HepG2 (cell line): ENCODE results near the gene INO80E. TPM values are rescaled to one million over a fixed set of nuclear protein-coding genes. Genes with fewer than 3 reads are reported as not detected.

Experiments used
- CBX2 ChIP-seq, 2 experiments: fragments of 200-600 bp in 1 of 2; sonication (generic); formaldehyde crosslinking in 1 of 2; IDR thresholded peaks; 2 replicates each; pipeline versions ENCODE4 v1.7.0 to v1.8.1; 2018 to 2022; ENCODE audit warnings: low read depth in 2 of 2, low read length in 1 of 2, mild to moderate bottlenecking in 1 of 2, missing genetic modification reagents in 1 of 2
- CCDC6 ChIP-seq: sonication (generic); formaldehyde crosslinking; IDR thresholded peaks from 2 replicates; pipeline ENCODE4 v1.8.1; 2022; ENCODE audit warnings: mild to moderate bottlenecking, missing genetic modification reagents, moderate library complexity
- FOXM1 ChIP-seq: sonication (generic); formaldehyde crosslinking; IDR thresholded peaks from 2 replicates; pipeline ENCODE4 v1.5.0; 2020; ENCODE audit warnings: missing genetic modification reagents
- MXI1 ChIP-seq: IDR thresholded peaks from 3 replicates; pipeline ENCODE4 v1.6.1; 2012; ENCODE audit warnings: low read depth, low read length, inconsistent platforms, borderline replicate concordance
- NFE2L1 ChIP-seq: sonication (generic); formaldehyde crosslinking; IDR thresholded peaks from 2 replicates; pipeline ENCODE4 v1.4.0; 2020; ENCODE audit warnings: missing genetic modification reagents, mild to moderate bottlenecking, borderline replicate concordance
- NFIB ChIP-seq: sonication (generic); formaldehyde crosslinking; IDR thresholded peaks from 2 replicates; pipeline ENCODE4 v1.9.0; 2021; ENCODE audit warnings: missing genetic modification reagents, mild to moderate bottlenecking, borderline replicate concordance
- NFYB ChIP-seq: sonication (generic); formaldehyde crosslinking; IDR thresholded peaks from 2 replicates; pipeline ENCODE4 v1.4.0; 2020; ENCODE audit warnings: missing genetic modification reagents
- POLR2AphosphoS5 ChIP-seq: IDR thresholded peaks from 2 replicates; pipeline ENCODE4 v1.6.1; 2012; ENCODE audit warnings: low read depth, low read length
- SRSF1 ChIP-seq: fragments of 200-400 bp; formaldehyde crosslinking; optimal IDR thresholded peaks from 2 replicates; pipeline ENCODE3; 2017; ENCODE audit warnings: mild to moderate bottlenecking, low read depth, low read length, moderate library complexity
- ZKSCAN1 ChIP-seq: fragments of 150-350 bp; IDR thresholded peaks from 2 replicates; pipeline ENCODE4 v1.6.1; 2014; ENCODE audit warnings: low read length
- ZNF17 ChIP-seq: sonication (generic); formaldehyde crosslinking; IDR thresholded peaks from 2 replicates; pipeline ENCODE4 v1.5.0; 2020; ENCODE audit warnings: mild to moderate bottlenecking, missing genetic modification reagents
- ZNF318 ChIP-seq: sonication (generic); formaldehyde crosslinking; IDR thresholded peaks from 2 replicates; pipeline ENCODE4 v1.4.0; 2020; ENCODE audit warnings: mild to moderate bottlenecking, missing genetic modification reagents
- ZNF335 ChIP-seq: sonication (generic); formaldehyde crosslinking; IDR thresholded peaks from 2 replicates; pipeline ENCODE4 v1.4.0; 2020; ENCODE audit warnings: missing genetic modification reagents
- ZNF530 ChIP-seq: sonication (generic); formaldehyde crosslinking; IDR thresholded peaks from 2 replicates; pipeline ENCODE4 v1.5.0; 2020; ENCODE audit warnings: low read depth, mild to moderate bottlenecking, missing genetic modification reagents
- ZNF543 ChIP-seq: sonication (generic); formaldehyde crosslinking; IDR thresholded peaks from 2 replicates; pipeline ENCODE4 v1.4.0; 2020; ENCODE audit warnings: mild to moderate bottlenecking, missing genetic modification reagents
- ZNF558 ChIP-seq: sonication (generic); formaldehyde crosslinking; IDR thresholded peaks from 2 replicates; pipeline ENCODE4 v1.9.0; 2022; ENCODE audit warnings: mild to moderate bottlenecking, missing genetic modification reagents, borderline replicate concordance
- ZNF7 ChIP-seq: IDR thresholded peaks from 2 replicates; pipeline ENCODE4 v1.6.1; 2016; ENCODE audit warnings: missing biosample characterization, missing genetic modification reagents
- ZNF768 ChIP-seq: sonication (generic); formaldehyde crosslinking; IDR thresholded peaks from 2 replicates; pipeline ENCODE4 v1.4.0; 2020; ENCODE audit warnings: missing genetic modification reagents
- ZNF781 ChIP-seq: sonication (generic); formaldehyde crosslinking; IDR thresholded peaks from 2 replicates; pipeline ENCODE4 v1.5.1; 2020; ENCODE audit warnings: borderline replicate concordance, mild to moderate bottlenecking, missing genetic modification reagents; ENCODE audit errors: not compliant biosample characterization
- ZXDC ChIP-seq: sonication (generic); formaldehyde crosslinking; IDR thresholded peaks from 2 replicates; pipeline ENCODE4 v1.5.0; 2020; ENCODE audit warnings: mild to moderate bottlenecking, missing genetic modification reagents
- polyA plus RNA-seq, 8 experiments: library from polyadenylated mRNA; depleted of rRNA in 3 of 8; stranded (reverse) in 7 of 8; unstranded in 1 of 8; fragments of >200 nt; fragmentation: Illumina TruSeq in 4 of 8; extraction: Trizol in 4 of 8; gene quantifications; 2 replicates each; pipeline versions ENCODE4 v1.2.1 to v1.2.3, GENCODE V29; 2011 to 2016; ENCODE audit warnings: low read depth in 4 of 8, missing spikeins in 1 of 8, mixed read lengths in 1 of 8; ENCODE audit not compliant: insufficient read depth in 1 of 8
- total RNA-seq, 5 experiments: library from RNA; depleted of rRNA; stranded (reverse); fragments of >200 nt; fragmentation: Illumina TruSeq; extraction: Trizol; gene quantifications; 2 replicates each; pipeline ENCODE4 v1.2.3, GENCODE V29; 2016; ENCODE audit warnings: low read depth in 1 of 5

Gene INO80E
- total and polyA plus RNA-seq, 2 of the 13 experiments (the other 11 are each of a cell fraction or from before 2014, with no cell fraction given) = 25.8 to 45.6 TPM

- TF ChIP-seq ZXDC (CRISPR knock-in tag) (no peak; the same call in 1 of the 2 replicates), CBX2 (IDR thresholded peaks at IDR 0.05; ENCODE audit: low read depth, low read length) (no peak), CBX2 (CRISPR knock-in tag; IDR thresholded peaks at IDR 0.05; ENCODE audit: low read depth) (no peak), NFE2L1 (CRISPR knock-in tag) (peak; percentile 78; the same call in 1 of the 2 replicates), CCDC6 (no peak), NFIB (CRISPR knock-in tag) (no peak), ZNF530 (CRISPR knock-in tag) (0 out of 2 replicates have a peak, but pooled peaks have one; percentile 64), ZNF335 (no peak), MXI1 (peak; percentile 82; the same call in 2 of the 3 replicates), SRSF1 (peak; percentile 81), ZNF768 (peak; percentile 52), ZNF7 (CRISPR knock-in tag) (no peak), FOXM1 (CRISPR knock-in tag) (0 out of 2 replicates have a peak, but pooled peaks have one; percentile 23), POLR2AphosphoS5 (peak; percentile 30), ZNF17 (CRISPR knock-in tag) (peak; percentile 63; the same call in 1 of the 2 replicates), ZNF543 (CRISPR knock-in tag) (no peak), ZKSCAN1 (no peak), NFYB (CRISPR knock-in tag) (no peak), ZNF558 (CRISPR knock-in tag) (peak; percentile 97), ZNF781 (CRISPR knock-in tag) (peak; percentile 94), ZNF318 (no peak)
These were observed 624 bp upstream of the INO80E start, which contains the start of gene HIRIP3 (continued) for GRCh38 chr16:29995324-29995910.
